ENCODE measurements around the gene DMD.

DNA sequence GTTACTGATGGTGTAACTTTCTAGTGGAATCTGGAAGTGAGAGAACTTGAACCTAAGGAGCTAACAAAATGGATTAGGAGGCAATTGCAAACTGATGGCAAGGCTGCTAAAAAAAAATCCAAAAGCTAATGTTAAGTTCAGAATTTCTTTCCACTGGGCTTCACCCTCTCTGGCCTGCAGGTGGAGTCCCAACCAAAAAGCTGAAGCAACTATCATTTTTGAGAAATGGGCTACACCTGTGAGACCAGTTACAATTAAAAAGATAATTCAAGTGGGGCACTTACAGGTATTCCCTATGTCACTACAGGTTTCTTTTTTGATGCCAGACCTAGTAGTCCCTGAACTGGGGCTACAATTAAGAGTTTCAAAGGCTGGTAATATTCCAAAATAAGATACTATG lies 1997.4 kb downstream of the DMD start:
- TF ChIP-seq, protein P1, sequence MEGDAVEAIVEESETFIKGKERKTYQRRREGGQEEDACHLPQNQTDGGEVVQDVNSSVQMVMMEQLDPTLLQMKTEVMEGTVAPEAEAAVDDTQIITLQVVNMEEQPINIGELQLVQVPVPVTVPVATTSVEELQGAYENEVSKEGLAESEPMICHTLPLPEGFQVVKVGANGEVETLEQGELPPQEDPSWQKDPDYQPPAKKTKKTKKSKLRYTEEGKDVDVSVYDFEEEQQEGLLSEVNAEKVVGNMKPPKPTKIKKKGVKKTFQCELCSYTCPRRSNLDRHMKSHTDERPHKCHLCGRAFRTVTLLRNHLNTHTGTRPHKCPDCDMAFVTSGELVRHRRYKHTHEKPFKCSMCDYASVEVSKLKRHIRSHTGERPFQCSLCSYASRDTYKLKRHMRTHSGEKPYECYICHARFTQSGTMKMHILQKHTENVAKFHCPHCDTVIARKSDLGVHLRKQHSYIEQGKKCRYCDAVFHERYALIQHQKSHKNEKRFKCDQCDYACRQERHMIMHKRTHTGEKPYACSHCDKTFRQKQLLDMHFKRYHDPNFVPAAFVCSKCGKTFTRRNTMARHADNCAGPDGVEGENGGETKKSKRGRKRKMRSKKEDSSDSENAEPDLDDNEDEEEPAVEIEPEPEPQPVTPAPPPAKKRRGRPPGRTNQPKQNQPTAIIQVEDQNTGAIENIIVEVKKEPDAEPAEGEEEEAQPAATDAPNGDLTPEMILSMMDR (conservative IDR thresholded peaks at IDR 0.05; ENCODE audit: low read length), result peak; percentile 62
- TF ChIP-seq EZH2phosphoT487 (IDR thresholded peaks at IDR 0.05; ENCODE audit: borderline replicate concordance), result no peak
